Measurements from ENCODE around the gene SKOR2.
"Not testable (repeated sequence)": the region's sequence is repeated elsewhere in the genome, so short reads cannot be mapped to it uniquely, and the experiment has no call there.

SKOR2 gene

DNA sequence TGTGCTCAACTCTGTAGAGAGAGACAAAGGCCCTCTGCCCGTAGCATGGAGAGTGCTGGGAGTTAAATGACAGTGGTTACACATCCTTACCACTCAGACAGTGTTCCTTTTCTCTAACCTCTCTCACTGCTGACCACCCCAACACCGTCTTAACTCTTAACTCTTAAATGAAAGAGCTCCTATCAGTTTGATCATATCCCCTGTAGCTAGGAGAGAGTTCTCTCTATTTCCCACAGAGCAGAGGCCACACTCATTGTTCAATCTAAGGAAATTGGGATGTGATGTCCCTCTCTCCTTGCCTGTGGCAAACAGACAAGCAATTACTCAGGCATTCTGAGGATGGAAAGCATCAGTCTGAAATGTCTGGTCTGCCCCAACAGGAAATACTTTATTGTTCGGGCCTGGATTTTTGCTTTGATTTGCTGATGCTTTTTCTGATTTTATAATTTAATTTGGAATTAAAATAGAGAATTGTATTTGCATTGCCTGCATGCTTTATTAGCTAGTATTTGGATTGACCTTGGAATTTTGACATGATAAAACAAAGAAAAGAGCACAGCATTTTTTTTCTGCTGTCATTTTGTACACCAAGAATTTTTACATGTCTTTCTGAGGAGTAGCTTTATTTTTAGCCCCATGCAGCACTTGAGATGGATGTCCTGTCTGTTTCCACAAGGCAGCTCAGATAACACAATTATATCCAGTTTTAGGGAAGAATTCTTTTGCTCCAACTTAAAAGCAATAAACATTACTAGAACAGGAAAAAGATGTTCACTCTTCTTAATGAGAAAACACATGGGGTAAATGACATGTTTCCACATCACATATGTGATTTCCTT is 47.6 kb downstream of the SKOR2 start:
- no peak for DNase-seq (ENCODE audit: low spot score)

DNA sequence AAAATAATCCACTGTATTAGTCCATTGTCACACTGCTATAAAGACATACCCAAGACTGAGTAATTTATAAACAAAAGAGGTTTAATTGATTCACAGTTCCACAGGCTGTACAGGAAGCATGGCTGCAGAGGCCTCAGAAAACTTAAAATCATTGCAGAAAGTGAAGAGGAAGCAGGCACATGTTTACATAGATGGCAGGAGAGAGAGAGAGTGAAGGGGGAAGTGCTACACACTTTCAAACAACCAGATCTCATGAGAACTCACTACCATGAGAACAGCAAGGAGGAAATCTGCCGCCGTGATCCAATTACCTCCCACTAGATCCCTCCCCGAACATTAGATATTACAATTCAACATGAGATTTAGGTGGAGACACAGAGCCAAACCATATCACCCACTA is 55.5 kb downstream of the SKOR2 start:
- not testable (repeated sequence) for DNase-seq (ENCODE audit: low spot score)

DNA sequence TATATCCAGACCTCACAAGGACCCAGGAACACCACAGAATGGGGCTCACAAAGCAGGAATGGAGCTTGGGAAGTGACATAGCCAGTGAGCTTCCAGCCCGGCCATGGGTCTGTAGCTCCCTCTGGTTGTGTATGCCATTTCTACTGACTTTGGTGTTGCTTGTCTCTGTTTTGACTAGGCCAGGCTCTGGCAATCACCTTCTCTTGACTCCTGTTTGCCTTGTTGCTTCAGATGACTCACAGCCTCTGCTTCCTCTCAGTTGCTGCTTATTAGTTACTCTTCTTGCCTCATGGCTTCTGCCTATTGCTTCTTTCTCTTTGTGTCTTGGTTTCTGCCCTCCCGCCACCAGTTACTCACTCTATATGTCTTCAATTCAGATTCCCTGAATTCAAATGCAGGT is 59.5 kb downstream of the SKOR2 start:
- no peak for DNase-seq (ENCODE audit: low spot score)

DNA sequence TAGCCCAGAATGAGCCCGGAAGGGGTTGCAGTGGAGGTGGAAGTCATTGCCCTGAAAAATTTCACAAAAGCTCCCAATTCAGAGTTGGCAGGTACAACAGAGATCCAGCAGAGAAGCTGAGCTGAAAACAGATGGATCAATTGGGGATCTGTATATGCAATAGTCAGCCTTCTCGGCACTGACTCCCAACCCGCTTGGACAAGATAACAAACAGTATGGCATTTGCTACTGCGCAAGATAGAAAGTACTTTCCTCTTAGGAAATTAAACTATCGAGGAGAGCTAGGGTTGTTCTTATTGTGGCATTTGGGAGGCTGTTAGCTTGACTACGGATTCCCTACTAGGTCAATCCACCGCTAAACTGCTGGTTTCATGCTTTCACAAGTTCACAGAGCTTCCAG is 63.7 kb downstream of the SKOR2 start:
- DNase-seq (ENCODE audit: low spot score): no peak

DNA sequence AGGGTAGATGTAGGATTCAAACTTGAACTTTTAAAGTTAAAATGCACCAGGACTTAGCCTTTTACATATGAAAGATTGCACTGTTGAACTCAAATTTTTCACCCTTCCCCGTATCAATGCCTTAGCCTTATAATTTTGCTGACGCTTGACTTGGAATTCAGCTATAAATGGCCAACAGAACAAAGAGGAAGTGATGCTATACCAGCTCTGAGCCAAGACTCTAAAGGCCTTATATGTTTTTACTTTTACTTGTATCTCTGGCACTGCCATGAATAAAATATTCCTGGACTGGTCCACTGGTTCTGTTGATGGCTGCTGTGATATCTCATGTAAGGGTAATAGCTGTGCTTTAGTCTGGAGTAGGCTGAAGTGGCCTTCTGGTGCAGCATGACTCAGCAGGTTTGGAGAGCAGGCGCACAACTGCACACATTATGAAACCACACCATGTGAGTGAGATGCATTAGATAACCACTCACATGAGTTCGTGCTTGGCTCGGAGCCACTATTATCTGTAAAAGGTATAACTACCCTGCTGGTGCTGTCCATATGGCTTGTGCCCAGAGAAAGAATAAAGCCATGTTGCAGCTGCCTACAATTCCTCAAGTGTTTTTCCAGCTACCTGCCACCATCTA is 66.9 kb downstream of the SKOR2 start:
- no peak for DNase-seq (ENCODE audit: low spot score)

DNA sequence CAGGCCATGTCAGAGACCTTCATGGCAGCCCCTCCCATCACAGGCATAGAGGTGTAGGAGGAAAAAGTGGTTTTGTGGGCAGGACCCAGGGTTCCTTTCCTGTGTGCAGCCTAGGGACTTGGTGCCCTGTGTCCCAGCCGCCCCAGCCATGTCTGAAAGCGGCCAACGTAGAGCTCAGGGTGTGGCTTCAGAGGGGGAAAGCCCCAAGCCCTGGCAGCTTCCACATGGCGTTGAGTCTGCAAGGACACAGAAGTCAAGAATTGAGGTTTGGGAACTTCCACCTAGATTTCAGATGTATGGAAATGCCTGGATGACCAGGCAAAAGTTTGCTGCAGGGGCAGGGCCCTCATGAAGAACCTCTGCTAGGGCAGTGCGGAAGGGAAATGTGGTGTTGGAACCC is 69.3 kb downstream of the SKOR2 start:
- DNase-seq (ENCODE audit: low spot score): not testable (repeated sequence)

DNA sequence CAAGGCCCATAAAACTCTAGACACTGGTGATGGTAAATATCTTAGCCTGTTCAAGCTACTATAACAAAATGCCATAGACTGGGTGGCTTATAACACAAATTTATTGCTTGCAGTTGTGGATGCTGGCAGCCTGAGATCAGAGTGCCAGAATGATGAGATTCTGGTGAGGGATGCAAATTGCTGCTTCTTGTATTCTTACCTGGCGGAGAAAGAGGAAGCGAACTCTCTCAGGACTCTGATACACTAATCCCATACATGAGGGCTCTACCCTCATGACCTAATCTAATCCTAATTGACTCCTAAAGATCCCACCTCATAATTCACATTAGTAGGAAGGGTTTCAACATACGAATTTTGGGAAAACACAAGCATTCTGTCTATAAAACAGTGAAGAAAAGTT is 70.7 kb downstream of the SKOR2 start:
- DNase-seq (ENCODE audit: low spot score): no peak

DNA sequence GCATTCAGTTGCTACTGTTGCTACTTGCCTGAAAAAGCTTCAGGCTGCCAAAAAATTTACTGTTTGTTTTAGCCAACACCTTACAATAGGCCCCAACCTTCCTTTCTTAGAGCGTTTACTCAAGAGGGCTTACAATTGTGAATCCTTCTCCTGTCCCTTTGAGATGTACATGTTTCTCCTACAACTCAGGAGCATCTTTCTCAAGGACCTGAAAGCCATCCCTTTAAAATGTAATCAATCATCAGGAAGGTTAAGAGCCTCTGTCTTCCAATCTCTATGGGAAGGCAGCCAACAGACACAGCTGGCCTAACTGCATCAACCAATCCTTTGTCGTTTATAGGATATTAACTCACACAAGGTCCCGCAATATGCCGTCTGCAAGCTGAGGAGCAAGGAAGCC is 71.9 kb downstream of the SKOR2 start:
- no peak for DNase-seq (ENCODE audit: low spot score)

DNA sequence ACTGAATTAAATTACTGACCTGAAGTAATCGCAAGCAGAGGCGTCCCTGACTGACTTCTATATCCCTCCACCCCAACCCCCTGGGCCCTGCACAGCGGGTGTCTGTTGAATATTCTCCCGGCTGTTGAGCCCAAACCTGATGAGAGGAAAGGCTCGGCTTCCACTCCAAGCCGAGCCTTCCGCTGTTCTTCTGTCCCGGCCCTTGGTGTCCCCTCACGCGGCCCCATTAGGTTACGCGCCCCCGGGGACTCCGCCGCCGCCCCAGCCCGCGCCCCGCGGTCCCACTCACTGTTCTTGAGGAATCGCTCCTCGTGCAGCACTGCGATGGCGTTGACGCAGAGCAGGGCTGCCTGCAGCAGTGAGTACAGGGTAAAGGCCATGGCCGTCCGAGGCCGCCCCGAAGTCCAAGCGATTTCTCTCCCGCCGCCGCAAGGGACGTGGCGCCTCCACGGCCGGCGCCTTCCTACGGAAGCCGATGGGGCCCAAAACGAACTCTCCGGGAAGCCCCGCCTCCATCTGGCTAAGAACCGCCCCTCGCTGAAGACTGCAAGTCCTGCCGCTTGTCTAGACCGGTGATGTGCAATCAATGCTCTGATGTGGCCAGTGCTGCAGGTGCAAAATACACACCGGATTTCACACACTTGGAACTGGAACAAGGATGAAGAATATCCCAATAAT is 75.4 kb downstream of the SKOR2 start, which contains the start of gene IER3IP1:
Gene IER3IP1, minus strand, starts transcription at position 467 of the 678 bp plus-strand sequence. Its CDS starts 87 bp downstream, at position 380.
- peak; percentile 96 for DNase-seq (ENCODE audit: low spot score)

DNA sequence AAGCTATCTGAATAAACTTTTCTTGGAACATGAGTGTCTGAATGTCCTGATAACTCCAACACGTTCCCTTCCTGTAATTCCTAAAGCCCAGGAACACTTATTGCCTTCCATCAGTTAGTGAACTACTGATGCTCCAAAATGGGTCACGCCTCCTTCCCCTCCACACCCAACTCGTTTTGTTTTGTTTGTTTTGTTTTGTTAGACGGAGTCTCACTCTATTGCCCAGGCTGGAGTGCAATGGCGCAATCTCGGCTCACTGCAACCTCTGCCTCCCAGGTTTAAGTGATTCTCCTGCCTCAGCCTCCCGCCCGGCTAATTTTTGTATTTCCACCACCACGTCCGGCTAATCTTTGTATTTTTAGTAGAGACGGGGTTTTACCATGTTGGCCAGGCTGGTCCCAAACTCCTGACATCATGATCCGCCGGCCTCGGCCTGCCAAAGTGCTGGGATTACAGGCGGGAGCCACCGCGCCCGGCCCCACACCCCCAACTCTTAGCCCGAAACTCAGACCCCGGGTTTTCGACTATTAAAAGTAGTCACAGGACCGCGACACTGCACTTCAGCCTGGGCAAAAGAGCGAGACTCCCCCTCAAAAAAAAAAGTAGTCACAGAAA is 76.1 kb downstream of the SKOR2 start:
- peak; percentile 60 for DNase-seq (ENCODE audit: low spot score)

DNA sequence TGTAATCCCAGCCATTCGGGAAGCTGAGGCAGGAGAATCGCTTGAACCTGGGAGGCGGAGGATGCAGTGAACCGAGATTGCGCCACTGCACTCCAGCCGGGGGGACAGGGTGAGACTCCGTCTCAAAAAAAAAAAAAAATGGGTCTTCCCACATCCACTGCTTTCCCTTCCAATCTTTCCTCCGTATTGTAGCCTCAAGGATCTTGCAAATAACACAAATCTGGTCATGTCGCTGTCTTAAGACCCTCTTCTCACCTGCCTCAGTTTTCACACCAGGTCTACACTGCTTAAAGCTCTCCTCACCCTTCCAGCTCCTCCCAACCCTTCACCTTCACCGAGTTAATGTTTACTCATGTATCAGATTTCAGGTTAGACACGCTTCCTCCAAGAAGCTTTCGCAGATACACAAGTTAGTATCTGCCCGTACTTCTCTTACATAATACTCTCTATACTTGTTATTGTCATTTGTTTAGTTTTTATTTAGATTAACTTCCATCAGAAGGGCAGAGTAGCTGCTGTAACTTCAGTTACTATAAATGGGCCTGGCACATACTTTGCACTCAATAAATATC is 76.8 kb downstream of the SKOR2 start:
- no peak for DNase-seq (ENCODE audit: low spot score)

DNA sequence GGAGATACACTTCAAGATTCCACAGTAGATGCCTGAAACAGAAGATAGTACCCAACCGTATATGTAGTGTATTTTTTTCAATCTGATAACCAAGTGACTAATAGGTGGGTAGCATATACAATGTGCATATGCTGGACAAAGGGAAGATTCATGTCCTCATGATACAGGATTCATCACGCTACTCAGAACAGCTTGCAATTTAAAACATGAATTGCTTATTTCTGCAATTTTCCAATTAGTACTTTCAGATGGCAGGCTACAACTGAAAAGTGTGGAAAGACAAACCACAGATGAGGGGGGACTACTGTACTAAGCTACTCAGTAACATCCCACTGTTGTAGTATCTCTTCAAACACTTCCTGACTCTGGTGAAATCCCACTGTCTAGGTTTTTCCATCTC is 79.0 kb downstream of the SKOR2 start:
- no peak for DNase-seq (ENCODE audit: low spot score)

DNA sequence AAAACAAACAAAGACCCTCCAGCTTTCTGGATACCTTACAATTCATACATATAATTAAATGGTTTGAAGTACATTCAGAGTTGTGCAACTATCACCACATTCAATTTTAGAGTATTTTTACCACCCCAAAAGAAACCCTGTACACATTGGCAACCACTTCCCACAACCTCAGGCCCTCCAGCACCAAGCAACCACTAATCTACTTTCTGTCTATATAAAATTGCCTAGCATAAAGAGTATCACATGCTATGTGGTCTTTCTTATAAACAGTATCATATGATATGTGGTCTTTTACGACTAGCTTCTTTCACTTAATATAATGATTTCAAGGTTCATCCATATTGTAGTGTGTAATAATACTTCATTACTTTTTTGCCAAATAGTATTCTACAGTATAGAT is 82.5 kb downstream of the SKOR2 start:
- DNase-seq (ENCODE audit: low spot score): no peak

DNA sequence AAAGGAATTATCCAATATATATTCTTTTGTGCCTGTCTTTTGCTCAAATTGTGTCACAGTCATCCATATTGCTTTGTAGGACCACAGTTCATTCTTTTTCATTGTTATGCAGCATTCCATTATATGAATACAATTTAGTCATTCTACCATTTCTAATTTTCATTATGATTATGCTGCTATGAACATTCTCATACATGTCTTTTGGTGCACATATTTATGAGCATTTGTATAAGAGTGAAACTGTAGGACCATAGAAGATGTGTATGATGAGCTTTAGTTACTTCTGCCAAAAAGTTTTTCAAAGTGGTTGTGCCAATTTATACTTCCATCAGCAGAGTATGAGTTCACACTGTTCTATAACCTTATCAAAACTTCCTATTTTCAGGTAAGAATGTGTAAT is 83.0 kb downstream of the SKOR2 start:
- DNase-seq (ENCODE audit: low spot score): no peak

DNA sequence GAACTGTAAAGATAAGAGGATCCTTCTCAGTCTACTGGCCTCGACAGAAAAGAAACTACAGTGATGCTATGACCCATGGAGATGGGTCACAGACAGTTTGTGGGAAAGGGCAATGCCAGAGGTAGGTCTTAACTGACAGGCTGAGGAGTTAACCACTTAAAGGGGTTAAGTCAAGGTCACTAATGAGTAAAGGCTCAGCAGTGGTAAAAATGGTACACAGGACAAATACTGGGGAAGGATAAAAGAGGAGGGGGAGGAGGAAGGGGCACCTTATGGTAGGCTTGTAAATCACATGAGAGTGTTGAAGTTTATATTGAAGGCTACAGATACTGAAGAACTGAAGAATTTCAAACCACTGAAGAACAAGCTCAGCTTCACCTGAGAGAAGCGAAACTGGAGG is 85.2 kb downstream of the SKOR2 start:
- no peak for DNase-seq (ENCODE audit: low spot score)

DNA sequence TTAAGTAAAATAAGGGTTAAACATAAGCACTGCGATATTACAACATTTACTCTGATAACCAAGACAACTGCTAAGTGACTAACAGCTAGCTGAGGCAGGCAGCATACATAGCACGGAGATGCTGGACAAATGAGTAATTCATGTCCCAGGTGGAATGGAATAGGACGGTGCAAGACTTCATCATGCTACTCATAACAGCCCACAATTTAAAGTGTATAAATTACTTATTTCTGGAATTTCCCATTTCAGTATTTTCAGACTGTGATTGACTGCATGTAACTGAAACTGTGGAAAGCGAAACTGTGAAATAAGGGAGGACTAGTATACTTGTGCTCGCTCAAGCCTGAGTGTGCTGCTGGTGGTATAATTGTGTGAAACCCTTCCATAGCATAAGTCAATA is 88.2 kb downstream of the SKOR2 start:
- no peak for DNase-seq (ENCODE audit: low spot score)

DNA sequence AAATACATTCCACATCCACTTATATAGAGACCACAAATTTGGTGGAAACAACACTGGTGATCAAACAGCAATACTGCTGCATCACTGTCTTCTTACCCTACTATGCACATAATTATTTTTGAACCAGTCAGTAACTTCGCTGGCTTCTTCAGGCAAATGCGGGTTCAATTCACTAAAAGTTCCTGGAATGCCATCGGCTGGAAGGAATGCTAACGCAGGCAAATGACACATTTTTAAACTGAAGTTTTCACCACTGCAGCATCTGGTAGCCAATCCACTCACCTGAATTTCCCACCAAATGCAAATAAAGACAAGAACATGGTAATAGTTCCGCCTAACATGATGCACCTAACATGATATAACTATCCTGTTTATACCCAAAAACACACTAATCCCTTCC is 91.2 kb downstream of the SKOR2 start:
- no peak for DNase-seq (ENCODE audit: low spot score)

DNA sequence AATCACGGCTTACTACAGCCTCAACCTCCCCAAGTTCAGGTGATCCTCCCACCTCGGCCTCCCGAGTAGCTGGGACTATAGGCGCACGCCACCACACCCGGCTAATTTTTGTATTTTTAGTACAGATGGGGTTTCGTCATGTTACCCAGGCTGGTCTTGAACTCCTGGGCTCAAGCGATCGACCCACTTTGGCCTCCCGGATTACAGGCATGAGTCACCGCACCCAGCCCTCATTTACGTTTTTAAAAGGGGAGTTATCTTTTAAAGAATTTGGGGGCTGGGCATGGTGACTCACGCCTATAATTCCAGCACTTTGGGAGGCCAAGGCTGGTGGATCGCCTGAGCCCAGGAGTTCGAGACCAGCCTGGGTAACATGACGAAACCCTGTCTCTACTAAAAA is 93.1 kb downstream of the SKOR2 start:
- DNase-seq (ENCODE audit: low spot score): not testable (repeated sequence)

Measured in ecto neural progenitor cell (in vitro differentiated cells).